Neuronal stem cell (in vitro differentiated cells): ENCODE measurements around the gene RDH12.

Experiments
- DNase-seq: peaks from one replicate; pipeline ENCODE4 v3.0.0-alpha.2; 2013; ENCODE audit warnings: low spot score
- H2AFZ ChIP-seq: one replicate; pipeline ENCODE4 v1.6.1; 2013; ENCODE audit warnings: mild to moderate bottlenecking, low read length, inconsistent platforms
- H2AK5ac ChIP-seq: 2 replicates; pipeline ENCODE4 v1.6.1; 2013; ENCODE audit warnings: low read depth, mild to moderate bottlenecking, inconsistent platforms, low read length, moderate library complexity, mixed read lengths
- H2BK120ac ChIP-seq: 2 replicates; pipeline ENCODE4 v1.6.1; 2013; ENCODE audit warnings: low read depth, mild to moderate bottlenecking, inconsistent platforms, low read length, moderate library complexity, mixed read lengths
- H2BK12ac ChIP-seq: one replicate; pipeline ENCODE4 v1.6.1; 2013; ENCODE audit warnings: low read length, inconsistent platforms
- H2BK15ac ChIP-seq: 2 replicates; pipeline ENCODE4 v1.6.1; 2013; ENCODE audit warnings: mild to moderate bottlenecking, low read length, inconsistent platforms, mixed read lengths
- H2BK5ac ChIP-seq: one replicate; pipeline ENCODE4 v1.6.1; 2013; ENCODE audit warnings: inconsistent platforms, mild to moderate bottlenecking, low read length, moderate library complexity
- H3K14ac ChIP-seq: one replicate; pipeline ENCODE4 v1.6.1; 2013; ENCODE audit warnings: low read length, inconsistent platforms
- H3K18ac ChIP-seq: 2 replicates; pipeline ENCODE4 v1.6.1; 2013; ENCODE audit warnings: low read length, inconsistent platforms
- H3K23ac ChIP-seq: 2 replicates; pipeline ENCODE4 v1.6.1; 2013; ENCODE audit warnings: low read depth, mild to moderate bottlenecking, mixed read lengths, low read length, inconsistent platforms; ENCODE audit not compliant: poor library complexity
- H3K27ac ChIP-seq: replicated peaks from 3 replicates; pipeline ENCODE4 v1.5.1; 2013; ENCODE audit warnings: low read length, inconsistent platforms
- H3K27me3 ChIP-seq, 3 experiments: 2 replicates each; pipeline ENCODE4 v1.6.1; 2013; ENCODE audit warnings: low read length in 3 of 3, mild to moderate bottlenecking in 2 of 3, inconsistent platforms in 1 of 3, low read depth in 1 of 3, mixed read lengths in 1 of 3, moderate library complexity in 1 of 3; ENCODE audit not compliant: control insufficient read depth in 3 of 3, insufficient read depth in 3 of 3
- H3K36me3 ChIP-seq, 2 donors: replicated peaks in 1 of 2; 2 replicates each; pipeline ENCODE4 v1.6.1; 2013; ENCODE audit warnings: low read length in 2 of 2; ENCODE audit not compliant: control insufficient read depth in 2 of 2, insufficient read depth in 2 of 2
- H3K4ac ChIP-seq: 2 replicates; pipeline ENCODE4 v1.6.1; 2013; ENCODE audit warnings: inconsistent platforms, mild to moderate bottlenecking, low read length, moderate library complexity
- H3K4me1 ChIP-seq, 2 donors: 1 replicate in 1 of 2; 2 replicates in 1 of 2; pipeline ENCODE4 v1.6.1; 2013; ENCODE audit warnings: low read length in 2 of 2, low read depth in 1 of 2; ENCODE audit not compliant: control insufficient read depth in 2 of 2, insufficient read depth in 1 of 2
- H3K4me2 ChIP-seq: one replicate; pipeline ENCODE4 v1.6.1; 2013; ENCODE audit warnings: mild to moderate bottlenecking, low read length, inconsistent platforms; ENCODE audit not compliant: insufficient read depth, poor library complexity, severe bottlenecking
- H3K4me3 ChIP-seq, 2 donors: 2 replicates each; pipeline ENCODE4 v1.5.1; 2013; ENCODE audit warnings: low read length in 2 of 2, mild to moderate bottlenecking in 2 of 2, inconsistent platforms in 1 of 2, moderate library complexity in 1 of 2
- H3K79me1 ChIP-seq: one replicate; pipeline ENCODE4 v1.6.1; 2013; ENCODE audit warnings: low read depth, mild to moderate bottlenecking, inconsistent platforms, low read length, moderate library complexity
- H3K9ac ChIP-seq: one replicate; pipeline ENCODE4 v1.6.1; 2013; ENCODE audit warnings: mild to moderate bottlenecking, low read depth, low read length, inconsistent platforms; ENCODE audit not compliant: poor library complexity
- H3K9me3 ChIP-seq, 2 donors: replicated peaks in 1 of 2; 2 replicates each; pipeline versions ENCODE3 to v1.6.1; 2013; ENCODE audit warnings: low read length in 2 of 2, mild to moderate bottlenecking in 2 of 2, inconsistent platforms in 1 of 2, low read depth in 1 of 2, mixed read lengths in 1 of 2, moderate library complexity in 1 of 2; ENCODE audit not compliant: control insufficient read depth in 2 of 2, insufficient read depth in 1 of 2
- H4K8ac ChIP-seq: one replicate; pipeline ENCODE4 v1.6.1; 2013; ENCODE audit warnings: low read depth, mild to moderate bottlenecking, inconsistent platforms, low read length, moderate library complexity
- H4K91ac ChIP-seq: one replicate; pipeline ENCODE4 v1.6.1; 2013; ENCODE audit warnings: low read length, low read depth, mild to moderate bottlenecking, inconsistent platforms; ENCODE audit not compliant: poor library complexity
- WGBS, 2 donors: extraction: QIAGEN DNeasy Blood & Tissue Kit; methylation state at CpG; one replicate each; pipeline ENCODE4 v1.1.7; 2013; ENCODE audit warnings: missing lambda C conversion rate in 2 of 2, mixed read lengths in 1 of 2; ENCODE audit not compliant: insufficient read length in 2 of 2, insufficient replicate concordance in 1 of 2; ENCODE audit errors: extremely low coverage in 2 of 2; 5-methylcytosine and 5-hydroxymethylcytosine counted together

Gene RDH12

DNA sequence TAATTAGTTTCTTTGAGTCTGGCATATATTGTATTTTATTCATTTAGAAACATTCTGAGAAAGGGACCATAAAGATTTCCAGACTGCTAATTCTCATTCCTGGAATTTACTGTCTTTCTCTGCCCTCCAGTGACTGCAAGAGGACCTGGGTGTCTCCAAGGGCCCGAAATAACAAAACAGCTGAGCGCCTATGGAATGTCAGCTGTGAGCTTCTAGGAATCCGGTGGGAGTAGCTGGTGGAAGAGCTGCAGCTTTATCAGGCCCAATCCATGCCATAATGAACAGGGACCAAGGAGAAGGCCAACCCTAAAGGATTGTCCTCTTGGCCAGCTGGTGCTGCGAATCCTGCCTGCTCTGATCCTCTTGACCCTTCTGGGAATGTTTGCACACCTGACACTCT is 31.9 kb downstream of the RDH12 start:
- Histone ChIP-seq H3K27ac (no peak overlapping the region), H2BK15ac (no peak overlapping the region), H3K4me2 (no peak overlapping the region), H2AK5ac (no peak overlapping the region), H3K23ac (no peak overlapping the region), H2BK120ac (no peak overlapping the region), H3K14ac (no peak overlapping the region), H2AFZ (no peak overlapping the region), H3K79me1 (no peaks in the 10 kb centered on the region), H3K27me3 (no peaks in the 10 kb centered on the region), H3K36me3 (no peaks in the 10 kb centered on the region), H3K9me3 (no peaks in the 10 kb centered on the region), H4K8ac (no peak overlapping the region), H3K4me3 (no peak overlapping the region), H3K18ac (no peak overlapping the region), H3K4ac (no peak overlapping the region), H2BK12ac (no peak overlapping the region), H3K4me1 (peaks cover 4 to 9% of the 10 kb centered on the region in 2 donors), H2BK5ac (no peak overlapping the region), H4K91ac (no peak overlapping the region), H3K9ac (no peak overlapping the region)
- no peak for DNase-seq
- WGBS, 2 donors, result no CpG with 5 or more reads among the region's 4 CpGs

DNA sequence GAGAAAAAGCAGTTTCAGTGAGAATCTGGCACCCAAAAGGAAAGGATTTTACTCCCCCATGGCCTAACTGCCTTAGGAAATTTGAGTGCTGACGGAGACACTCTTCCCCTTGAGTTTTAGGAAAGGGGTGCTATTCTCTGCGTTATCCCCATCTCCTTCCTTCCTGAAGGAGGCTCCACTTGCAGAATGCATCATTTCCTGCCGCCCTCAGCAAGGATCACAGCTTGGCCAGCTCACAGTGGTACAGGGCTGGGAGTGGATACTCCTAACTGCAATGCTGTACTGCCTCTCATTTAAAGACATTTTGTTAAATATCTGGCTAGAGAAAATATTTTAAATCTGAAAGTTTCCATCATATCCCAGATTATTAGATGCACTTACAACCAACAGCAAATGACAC is 33.0 kb downstream of the RDH12 start:
- WGBS, 2 donors, result no CpG with 5 or more reads among the region's 3 CpGs
- Histone ChIP-seq H3K4me3 (no peak overlapping the region), H2BK12ac (no peak overlapping the region), H4K91ac (no peak overlapping the region), H3K27ac (no peak overlapping the region), H3K9me3 (no peaks in the 10 kb centered on the region), H3K4me2 (no peak overlapping the region), H3K36me3 (no peaks in the 10 kb centered on the region), H4K8ac (no peak overlapping the region), H2AK5ac (no peak overlapping the region), H3K79me1 (no peaks in the 10 kb centered on the region), H2BK15ac (no peak overlapping the region), H3K4ac (no peak overlapping the region), H3K23ac (no peak overlapping the region), H3K9ac (no peak overlapping the region), H2BK120ac (no peak overlapping the region), H3K14ac (no peak overlapping the region), H2BK5ac (no peak overlapping the region), H3K18ac (no peak overlapping the region), H3K4me1 (peaks cover 0 to 3% of the 10 kb centered on the region in 2 donors), H3K27me3 (no peaks in the 10 kb centered on the region), H2AFZ (peak overlapping the region; percentile 51)
- no peak for DNase-seq

DNA sequence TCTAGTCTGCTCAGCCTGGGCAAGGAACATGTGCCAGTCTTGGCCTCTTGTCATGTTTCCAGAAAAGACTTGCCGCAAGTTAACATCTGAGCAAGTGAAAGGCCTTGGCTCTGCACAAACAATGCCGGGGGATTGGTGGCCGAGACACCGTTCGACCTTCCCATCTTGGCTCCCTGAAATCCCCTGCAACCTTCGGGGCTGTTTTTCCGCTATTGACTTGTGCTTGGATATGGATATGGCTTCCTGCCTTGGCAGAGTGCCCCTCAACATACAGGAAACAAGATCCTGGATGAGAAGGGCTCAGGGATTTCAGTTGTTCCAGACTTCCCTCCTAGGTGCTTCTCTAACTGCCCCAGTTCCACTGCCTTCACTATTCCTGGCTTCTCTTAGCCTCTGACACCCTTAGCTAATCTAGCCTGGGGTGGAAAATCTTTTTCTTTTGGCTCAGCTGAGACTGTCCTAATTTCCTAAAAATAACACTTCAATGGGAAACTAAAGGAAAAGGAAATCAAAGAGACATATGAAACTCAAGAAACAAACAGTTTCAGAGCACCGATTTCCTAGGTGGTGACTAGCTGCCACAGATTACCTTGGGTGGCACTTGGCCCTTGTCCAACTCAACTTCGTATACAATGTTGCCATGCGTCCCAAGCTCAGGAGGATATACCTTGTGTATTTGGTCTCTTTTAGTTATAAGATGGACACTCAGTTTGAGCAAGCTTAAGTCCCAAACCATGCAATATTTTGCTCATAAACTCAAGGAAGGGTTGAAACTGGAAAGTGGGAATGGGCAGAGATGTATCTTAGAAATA is 33.9 kb downstream of the RDH12 start:
- Histone ChIP-seq H3K27me3 (no peaks in the 10 kb centered on the region), H2BK120ac (no peak overlapping the region), H3K23ac (no peak overlapping the region), H2BK15ac (no peak overlapping the region), H3K18ac (no peak overlapping the region), H2AK5ac (no peak overlapping the region), H4K8ac (no peak overlapping the region), H3K4me2 (no peak overlapping the region), H3K4me1 (peaks cover 0 to 3% of the 10 kb centered on the region in 2 donors), H3K4me3 (no peak overlapping the region), H3K27ac (no peak overlapping the region), H3K36me3 (no peaks in the 10 kb centered on the region), H3K79me1 (no peaks in the 10 kb centered on the region), H2BK5ac (no peak overlapping the region), H3K9ac (no peak overlapping the region), H2BK12ac (no peak overlapping the region), H3K14ac (no peak overlapping the region), H4K91ac (no peak overlapping the region), H2AFZ (no peak overlapping the region), H3K4ac (no peak overlapping the region), H3K9me3 (no peaks in the 10 kb centered on the region)
- WGBS, 2 donors, result no CpG with 5 or more reads among the region's 10 CpGs
- no peak for DNase-seq

DNA sequence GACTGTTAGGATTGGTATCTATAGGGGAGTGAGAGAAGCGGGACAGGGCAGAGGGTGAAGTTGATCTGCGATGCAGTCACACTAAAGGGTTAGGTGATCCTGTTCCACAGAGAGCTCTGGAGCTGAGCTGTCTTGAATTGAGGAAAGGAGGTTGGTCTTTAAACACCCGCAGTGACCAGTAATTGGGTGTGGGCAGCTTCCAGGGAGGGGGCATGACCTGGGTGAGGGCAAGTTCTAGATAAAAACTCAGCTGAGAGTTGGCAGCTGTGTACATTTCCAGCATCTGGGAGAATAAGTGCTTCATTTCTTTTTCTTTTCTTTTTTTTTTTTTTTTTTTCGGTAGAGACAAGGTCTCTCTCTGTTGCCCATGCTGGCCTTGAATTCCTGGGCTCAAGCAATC is 35.1 kb downstream of the RDH12 start:
- no peak overlapping the region for H4K8ac ChIP-seq
- no peak overlapping the region for H3K4me2 ChIP-seq
- H3K27ac ChIP-seq, result no peak overlapping the region
- H3K27me3 ChIP-seq, result no peaks in the 10 kb centered on the region
- H3K4me3 ChIP-seq, result no peak overlapping the region
- no peak overlapping the region for H2BK5ac ChIP-seq
- no CpG with 5 or more reads among the region's 4 CpGs for WGBS, 2 donors
- no peak overlapping the region for H4K91ac ChIP-seq
- no peak overlapping the region for H3K14ac ChIP-seq
- peaks cover 0 to 3% of the 10 kb centered on the region in 2 donors for H3K4me1 ChIP-seq
- H2BK15ac ChIP-seq, result no peak overlapping the region
- no peak overlapping the region for H3K23ac ChIP-seq
- H2AK5ac ChIP-seq, result no peak overlapping the region
- H2AFZ ChIP-seq, result no peak overlapping the region
- no peaks in the 10 kb centered on the region for H3K9me3 ChIP-seq
- no peak overlapping the region for H3K9ac ChIP-seq
- H3K4ac ChIP-seq, result no peak overlapping the region
- no peak for DNase-seq
- no peak overlapping the region for H2BK12ac ChIP-seq
- H3K79me1 ChIP-seq, result no peaks in the 10 kb centered on the region
- no peaks in the 10 kb centered on the region for H3K36me3 ChIP-seq
- H2BK120ac ChIP-seq, result no peak overlapping the region
- no peak overlapping the region for H3K18ac ChIP-seq
